A673 (cell line): ENCODE results near the gene GPER1. TPM values are rescaled to one million over a fixed set of nuclear protein-coding genes. Genes with fewer than 3 reads are reported as not detected.

Source experiments
- BruUV-seq: library from RNA; stranded (reverse); fragments of 400-500 nt; replicated peaks from 2 replicates; lab custom pipeline; 2021; lab: Mats Ljungman, UMichigan
- CTCF ChIA-PET: fragments of 300-600 bp; sonication (Branson Sonifier 250); formaldehyde crosslinking; loops from one replicate; lab custom pipeline; 2022; ENCODE audit warnings: antibody characterized with exemption; lab: Charles Lee
- POLR2A ChIA-PET: fragments of 300-600 bp; sonication (Branson Sonifier 250); formaldehyde crosslinking; loops from one replicate; lab custom pipeline; 2022; ENCODE audit warnings: antibody characterized with exemption; ENCODE audit not compliant: low non-redundant PET; lab: Charles Lee
- DNase-seq: peaks from one replicate; pipeline ENCODE4 v3.0.0-alpha.2; 2015; ENCODE audit warnings: low spot score
- H3K27ac ChIP-seq: fragments of 200-600 bp; sonication (generic); 2 replicates; pipeline ENCODE4 v1.5.1; 2016; ENCODE audit warnings: mixed run types, low read depth, mild to moderate bottlenecking, mixed read lengths, antibody characterized with exemption, low read length; ENCODE audit not compliant: poor library complexity, severe bottlenecking
- H3K27me3 ChIP-seq: fragments of 200-600 bp; sonication (generic); replicated peaks from 2 replicates; pipeline ENCODE4 v1.6.1; 2017; ENCODE audit warnings: mixed run types, low read depth, mild to moderate bottlenecking, mixed read lengths, antibody characterized with exemption, low read length; ENCODE audit not compliant: insufficient read depth, poor library complexity
- H3K36me3 ChIP-seq: fragments of 200-600 bp; sonication (generic); 2 replicates; pipeline ENCODE4 v1.6.1; 2016; ENCODE audit warnings: mixed run types, mild to moderate bottlenecking, mixed read lengths, antibody characterized with exemption, low read length; ENCODE audit not compliant: insufficient read depth, poor library complexity, severe bottlenecking
- H3K4me1 ChIP-seq: fragments of 200-600 bp; sonication (generic); 2 replicates; pipeline ENCODE4 v1.6.1; 2017; ENCODE audit warnings: mixed run types, mild to moderate bottlenecking, mixed read lengths, antibody characterized with exemption, low read length; ENCODE audit not compliant: insufficient read depth, poor library complexity, severe bottlenecking
- H3K4me3 ChIP-seq: fragments of 200-600 bp; sonication (generic); 2 replicates; pipeline ENCODE4 v1.5.1; 2016; ENCODE audit warnings: low read depth, mixed run types, mild to moderate bottlenecking, mixed read lengths, low read length; ENCODE audit not compliant: poor library complexity, severe bottlenecking
- H3K9me3 ChIP-seq: fragments of 200-600 bp; sonication (generic); 2 replicates; pipeline ENCODE4 v1.6.1; 2016; ENCODE audit warnings: mixed run types, low read depth, mild to moderate bottlenecking, mixed read lengths, antibody characterized with exemption, low read length; ENCODE audit not compliant: poor library complexity, severe bottlenecking
- CTCF ChIP-seq: fragments of 300-800, 200-600 bp; sonication (generic); conservative IDR thresholded peaks from 2 replicates; pipeline ENCODE4 v1.5.1; 2017; ENCODE audit warnings: low read depth, mild to moderate bottlenecking, antibody characterized with exemption, low read length, moderate library complexity, mixed read lengths
- EZH2 ChIP-seq: fragments of 200-600 bp; sonication (generic); IDR thresholded peaks from 2 replicates; pipeline ENCODE4 v1.6.1; 2017; ENCODE audit warnings: borderline replicate concordance, low read depth, mild to moderate bottlenecking, mixed read lengths, antibody characterized with exemption, low read length; ENCODE audit not compliant: poor library complexity, severe bottlenecking
- intact Hi-C: fragments of 100-400 bp; cut with micrococcal nuclease; formaldehyde crosslinking; loops from one replicate; pipeline ENCODE4 v1.10.0; 2022; ENCODE audit not compliant: unreplicated experiment
- total RNA-seq: library from RNA; stranded (reverse); gene quantifications from 2 replicates; pipeline ENCODE4 v1.2.3, GENCODE V29; 2021

The GPER1 gene
- total RNA-seq, 1 experiment from 2014 or later, result 0.37 TPM

- Histone ChIP-seq H3K27me3 (no peaks in the 10 kb centered on the region), H3K4me3 (no peak overlapping the region), H3K9me3 (no peaks in the 10 kb centered on the region), H3K27ac (no peak overlapping the region), H3K4me1 (no peaks in the 10 kb centered on the region), H3K36me3 (no peaks in the 10 kb centered on the region)
- ChIA-PET CTCF (interaction anchor here (0.7 kb wide), 1 partner anchor 108 kb away, joined by 7 read pairs; no protein-coding TSS in a partner anchor), POLR2A (no interaction called here)
- intact Hi-C loops, result no loop called here
- DNase-seq, result no peak
- BruUV-seq, result no TSS peak
- TF ChIP-seq CTCF (no peak), EZH2 (no peak)
Observed at GRCh38 chr7:1101563-1102431, 13.9 kb downstream of the GPER1 start.

GRCh38 chr7:1103009-1103788, 15.3 kb downstream of the GPER1 start:
- BruUV-seq, result no TSS peak
- no peaks in the 10 kb centered on the region for H3K27me3 ChIP-seq
- no peak overlapping the region for H3K4me3 ChIP-seq
- H3K9me3 ChIP-seq, result no peaks in the 10 kb centered on the region
- no peaks in the 10 kb centered on the region for H3K36me3 ChIP-seq
- no peaks in the 10 kb centered on the region for H3K4me1 ChIP-seq
- H3K27ac ChIP-seq, result no peak overlapping the region
- TF ChIP-seq EZH2, result no peak
- TF ChIP-seq CTCF, result no peak
- intact Hi-C loops, result no loop called here
- DNase-seq, result no peak
- POLR2A ChIA-PET, result no interaction called here
- CTCF ChIA-PET, result interaction anchor here (0.7 kb wide), 1 partner anchor 110 kb away, joined by 7 read pairs; no protein-coding TSS in a partner anchor

- H3K27me3 ChIP-seq, result no peaks in the 10 kb centered on the region
- no TSS peak for BruUV-seq
- CTCF ChIA-PET, result no interaction called here
- DNase-seq, result no peak
- no peaks in the 10 kb centered on the region for H3K36me3 ChIP-seq
- TF ChIP-seq CTCF (no peak), EZH2 (no peak)
- intact Hi-C loops, result no loop called here
- no peaks in the 10 kb centered on the region for H3K9me3 ChIP-seq
- H3K4me3 ChIP-seq, result no peak overlapping the region
- POLR2A ChIA-PET, result no interaction called here
- no peaks in the 10 kb centered on the region for H3K4me1 ChIP-seq
- H3K27ac ChIP-seq, result no peak overlapping the region
Observed at GRCh38 chr7:1103789-1104515, 16.0 kb downstream of the GPER1 start.
